ELF-1 (cell line): Measurements from ENCODE around the gene SRL.
"Not testable (repeated sequence)": the region's sequence is repeated elsewhere in the genome, so short reads cannot be mapped to it uniquely, and the experiment has no call there.

ENCODE experiments used
- DNase-seq: peaks from one replicate; pipeline ENCODE4 v3.0.0-alpha.2; 2016; ENCODE audit warnings: low read depth, low spot score

The SRL gene

DNA sequence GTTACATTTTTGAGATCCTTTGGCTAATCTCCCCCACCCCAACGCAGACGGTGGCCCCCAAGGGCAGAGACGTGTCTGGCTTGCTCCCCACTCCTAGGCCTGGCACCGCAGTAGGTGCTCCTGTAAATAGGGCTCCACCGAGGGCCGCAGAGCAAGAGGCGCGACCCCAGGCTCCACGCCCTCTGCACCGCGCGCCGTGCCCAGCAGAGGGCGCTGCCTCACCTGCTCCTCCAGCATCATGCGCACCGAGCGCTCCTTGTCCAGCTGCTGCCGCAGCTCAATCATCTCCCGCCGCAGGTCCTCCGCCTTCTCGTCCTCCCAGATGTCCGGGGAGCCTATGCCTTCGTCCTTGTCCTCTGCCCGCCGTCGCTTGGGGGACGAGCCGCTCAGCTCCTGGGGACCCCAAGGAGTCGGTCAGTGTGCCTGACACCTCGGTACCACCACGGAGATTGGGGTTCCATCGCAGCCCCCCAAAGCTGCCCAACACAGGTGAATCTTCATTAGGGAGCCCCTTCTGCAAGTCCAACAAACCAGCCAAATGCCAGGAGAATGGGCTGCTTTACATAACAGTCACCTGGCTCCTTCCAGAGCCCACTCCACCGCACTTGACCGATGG, 19.8 kb upstream of the SRL start:
- DNase-seq = peak; percentile 96

DNA sequence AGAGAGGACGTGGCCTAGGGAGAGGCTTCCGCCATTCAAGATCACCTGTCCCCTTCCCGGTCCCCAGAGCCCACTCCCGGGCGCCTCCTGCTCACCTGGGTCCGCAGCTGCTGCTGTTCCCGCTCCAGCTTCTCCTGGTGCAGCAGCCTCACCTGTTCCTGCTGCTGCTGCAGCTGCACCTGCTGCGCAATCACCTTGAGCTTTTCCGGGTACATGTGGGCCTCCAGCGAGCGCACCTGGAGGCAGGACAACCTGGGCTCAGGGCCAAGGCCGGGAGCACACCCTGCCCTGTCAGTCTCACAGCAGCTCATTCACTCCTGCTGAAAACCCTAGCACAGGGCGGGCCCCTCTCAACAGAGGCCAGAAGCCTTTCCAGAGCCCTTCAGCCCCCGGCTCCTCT, 18.5 kb upstream of the SRL start:
- no peak for DNase-seq

DNA sequence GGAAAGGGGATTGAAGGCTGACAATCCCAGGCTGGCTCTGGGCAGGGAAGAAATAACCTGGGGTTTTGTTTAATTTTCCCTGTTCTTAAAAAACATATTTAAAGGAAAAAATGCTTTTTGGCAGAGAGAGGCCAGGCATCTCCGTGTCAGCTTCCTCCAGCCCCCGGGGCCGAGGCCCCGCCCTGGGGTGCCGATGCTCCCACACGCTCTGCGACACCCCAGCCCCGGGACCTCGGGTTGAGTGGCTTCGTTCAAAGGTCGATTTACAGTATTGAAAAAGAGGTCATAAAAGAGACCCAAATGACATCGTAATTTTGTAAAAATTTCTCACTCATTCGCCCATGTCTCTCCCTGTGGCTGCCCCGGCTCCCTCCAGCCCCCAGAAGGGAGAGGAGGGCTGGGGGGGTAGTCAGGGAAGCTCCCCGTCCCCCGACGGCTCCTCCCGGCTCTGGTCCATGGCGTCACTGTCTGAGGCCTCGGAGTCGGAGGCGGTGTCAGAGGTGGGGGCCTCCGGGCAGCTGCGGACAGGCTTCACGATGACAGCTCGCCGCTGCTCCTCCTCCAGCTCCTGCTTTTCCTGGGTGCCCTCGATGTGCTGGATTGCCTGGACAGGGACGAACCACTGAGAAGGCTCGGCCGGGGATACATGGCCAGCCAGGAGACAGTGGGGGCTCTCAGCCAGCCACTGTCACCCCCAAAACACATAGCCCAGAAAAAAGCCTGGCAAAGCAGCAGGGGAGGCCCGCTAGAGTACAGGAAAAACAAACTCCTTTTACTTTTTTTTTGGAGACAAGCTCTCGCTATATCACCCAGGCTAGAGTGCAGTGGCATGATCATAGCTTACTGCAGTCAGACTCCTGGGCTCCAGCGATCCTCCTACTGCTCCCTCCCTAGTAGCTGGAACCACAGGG, 16.0 kb upstream of the SRL start:
- DNase-seq = no peak

DNA sequence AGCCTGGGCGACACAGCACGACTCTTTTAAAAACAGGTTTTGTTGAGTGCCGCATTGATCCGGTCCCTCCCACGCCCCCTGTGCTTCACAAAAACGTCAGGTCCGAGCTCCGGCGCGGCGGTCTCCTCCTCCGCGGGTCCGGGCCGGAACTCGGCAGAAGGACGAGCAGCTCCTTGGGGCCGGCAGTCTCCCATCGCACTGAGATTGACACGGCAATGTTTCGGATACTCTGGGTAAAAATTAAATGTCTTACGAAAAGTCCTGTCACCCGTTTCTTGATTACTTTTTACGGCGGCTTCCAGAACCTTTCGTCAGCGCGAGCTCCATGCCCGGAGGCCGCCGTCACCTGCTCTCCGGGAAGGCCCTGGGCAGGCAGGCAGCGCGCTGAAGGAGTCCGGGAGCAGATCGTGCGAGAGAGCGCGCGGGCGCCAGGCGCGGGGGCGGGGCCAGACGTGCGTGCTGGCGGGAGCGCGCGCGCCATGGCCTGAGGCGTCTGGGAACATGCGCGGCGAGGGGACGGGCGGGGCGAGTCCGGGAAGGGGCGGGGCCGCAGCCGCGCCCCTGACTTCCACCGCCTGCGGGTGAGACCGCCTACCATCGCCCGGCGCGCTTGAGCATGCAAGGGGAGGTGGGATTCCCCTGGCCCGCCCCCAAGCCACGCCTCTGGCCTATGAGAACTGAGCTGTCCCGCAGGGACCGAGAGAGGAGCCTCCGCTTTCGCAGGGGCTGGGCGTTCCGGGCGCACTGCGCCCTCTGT, 11.7 kb upstream of the SRL start:
- DNase-seq = peak; percentile 100

DNA sequence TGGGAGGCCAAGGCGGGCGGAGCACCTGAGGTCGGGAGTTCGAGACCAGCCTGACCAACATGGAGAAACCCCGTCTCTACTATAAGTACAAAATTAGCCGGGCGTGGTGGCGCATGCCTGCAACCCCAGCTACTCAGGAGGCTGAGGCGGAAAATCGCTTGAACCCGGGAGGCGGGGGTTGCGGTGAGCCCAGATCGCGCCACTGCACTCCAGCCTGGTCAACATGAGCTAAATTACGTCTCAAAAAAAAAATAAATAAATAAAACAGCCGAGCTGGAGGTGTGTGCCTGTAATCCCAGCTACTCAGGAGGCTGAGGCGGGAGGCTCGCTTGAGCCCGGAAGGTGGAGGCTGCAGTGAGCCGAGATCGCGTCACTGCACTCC, 11.1 kb upstream of the SRL start:
- not testable (repeated sequence) for DNase-seq

DNA sequence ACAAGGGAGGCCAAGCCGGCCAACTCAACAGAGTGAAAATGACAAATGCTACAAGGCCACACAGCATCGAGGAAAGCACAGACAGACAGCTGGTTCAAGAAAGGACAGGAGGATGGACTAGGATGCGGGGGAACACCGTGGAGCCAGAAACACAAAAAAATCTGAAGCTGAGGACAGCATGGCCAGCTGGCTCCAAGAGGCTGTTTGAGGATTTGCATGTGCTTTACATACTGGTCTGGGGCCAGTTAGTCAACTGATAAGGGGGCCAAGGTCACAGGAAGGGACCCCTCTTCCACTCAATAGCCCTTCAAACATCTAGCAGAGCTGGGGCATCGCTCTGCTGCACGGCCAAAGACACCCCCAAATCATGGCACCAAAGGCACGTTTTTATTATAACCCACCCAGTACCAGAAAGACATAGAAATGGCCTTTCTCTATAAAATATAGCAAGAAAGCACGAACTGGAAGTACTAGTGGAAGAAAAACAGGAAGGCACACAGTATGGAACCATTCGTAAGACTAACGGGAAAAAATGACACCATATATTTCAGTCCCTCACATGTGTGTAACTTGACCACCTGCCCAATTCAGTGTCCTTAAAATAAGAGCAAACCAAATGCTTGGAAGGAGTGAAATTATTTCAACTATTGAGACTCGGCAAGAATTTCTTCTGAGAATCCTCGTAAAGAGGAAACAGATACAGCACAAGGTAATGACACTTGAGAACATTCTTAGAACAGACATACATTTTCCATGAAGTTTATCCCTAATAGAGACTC, 7.8 kb upstream of the SRL start:
- DNase-seq = no peak

DNA sequence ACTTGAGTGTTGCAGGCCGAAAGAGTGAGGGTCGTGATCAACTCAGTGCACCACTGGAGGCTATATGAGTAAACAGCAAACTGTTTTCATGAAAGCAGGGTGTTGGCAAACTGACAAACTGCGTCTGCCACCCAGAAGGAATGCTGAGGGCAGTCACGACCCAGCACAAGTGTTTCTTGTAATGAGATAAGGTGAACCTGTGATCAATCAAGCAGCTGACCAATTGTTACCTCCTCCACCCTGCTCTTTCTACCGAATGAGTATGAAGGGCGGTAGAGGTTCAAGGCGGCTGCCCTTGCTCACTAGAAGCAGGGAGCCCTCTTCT, 5.5 kb upstream of the SRL start:
- no peak for DNase-seq

DNA sequence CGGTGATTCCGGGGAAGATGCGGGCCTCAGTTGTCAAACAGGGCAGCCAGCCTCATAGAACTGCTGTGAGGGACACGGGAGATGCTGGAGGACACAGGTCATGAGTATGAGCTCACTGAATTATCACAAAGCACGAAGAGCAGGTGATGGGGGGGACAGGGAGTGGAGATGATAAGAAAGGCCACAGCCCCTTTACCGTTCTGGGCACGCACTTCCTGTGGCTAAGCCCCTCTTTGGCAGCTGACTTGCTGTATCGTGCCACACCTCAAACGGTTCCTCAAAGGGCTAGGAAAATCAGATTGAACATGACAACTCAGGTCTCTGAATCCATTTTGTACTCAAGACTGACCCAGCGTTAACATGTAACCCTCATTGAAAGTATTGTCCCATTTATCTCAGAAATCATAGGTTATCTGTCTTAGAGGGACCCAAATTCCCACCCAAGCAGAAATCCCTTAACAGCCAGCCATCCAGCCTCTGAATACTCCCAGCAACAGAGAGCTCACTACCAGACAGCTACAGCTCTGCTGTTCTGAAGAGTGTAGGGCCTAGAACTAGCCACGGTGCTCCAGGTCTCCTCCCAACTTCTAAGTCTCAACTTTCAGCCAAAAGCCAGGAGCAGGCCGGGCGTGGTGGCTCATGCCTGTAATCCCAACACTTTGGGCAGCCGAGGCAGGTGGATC, 5.0 kb upstream of the SRL start:
- DNase-seq = no peak

DNA sequence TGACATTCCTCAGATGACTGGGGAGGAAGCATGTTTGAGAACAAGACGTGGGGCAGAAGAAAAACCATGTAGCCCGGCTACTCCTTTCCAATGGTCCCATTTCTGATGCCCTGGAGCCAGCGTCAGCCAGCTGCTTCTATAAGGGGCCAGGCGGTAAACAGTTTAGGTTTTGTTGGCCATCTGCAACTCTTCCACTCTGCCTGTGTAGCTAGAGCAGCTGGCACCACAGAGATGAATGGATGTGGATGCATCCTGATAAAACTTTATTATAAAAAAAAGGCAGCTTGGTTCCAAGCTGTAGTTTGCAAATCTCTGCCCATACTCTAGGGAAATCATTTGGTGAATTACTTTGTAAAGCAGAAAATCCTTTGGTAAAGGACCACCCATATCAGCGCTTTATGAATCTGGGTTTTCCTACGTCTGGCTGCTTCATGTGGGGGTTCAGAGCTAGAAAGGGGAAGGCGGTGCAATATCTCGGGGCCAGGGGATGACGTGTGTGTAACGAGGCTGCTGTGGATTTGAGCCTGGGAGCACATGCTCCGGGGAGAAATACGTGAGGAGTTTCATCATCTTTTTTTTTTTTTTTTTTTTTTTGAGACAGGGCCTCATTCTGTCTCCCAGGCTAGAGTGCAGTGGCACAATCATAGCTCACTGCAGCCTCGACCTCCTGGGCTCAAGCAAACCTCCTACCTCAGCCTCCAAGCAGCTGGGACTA, 3.4 kb upstream of the SRL start:
- no peak for DNase-seq

DNA sequence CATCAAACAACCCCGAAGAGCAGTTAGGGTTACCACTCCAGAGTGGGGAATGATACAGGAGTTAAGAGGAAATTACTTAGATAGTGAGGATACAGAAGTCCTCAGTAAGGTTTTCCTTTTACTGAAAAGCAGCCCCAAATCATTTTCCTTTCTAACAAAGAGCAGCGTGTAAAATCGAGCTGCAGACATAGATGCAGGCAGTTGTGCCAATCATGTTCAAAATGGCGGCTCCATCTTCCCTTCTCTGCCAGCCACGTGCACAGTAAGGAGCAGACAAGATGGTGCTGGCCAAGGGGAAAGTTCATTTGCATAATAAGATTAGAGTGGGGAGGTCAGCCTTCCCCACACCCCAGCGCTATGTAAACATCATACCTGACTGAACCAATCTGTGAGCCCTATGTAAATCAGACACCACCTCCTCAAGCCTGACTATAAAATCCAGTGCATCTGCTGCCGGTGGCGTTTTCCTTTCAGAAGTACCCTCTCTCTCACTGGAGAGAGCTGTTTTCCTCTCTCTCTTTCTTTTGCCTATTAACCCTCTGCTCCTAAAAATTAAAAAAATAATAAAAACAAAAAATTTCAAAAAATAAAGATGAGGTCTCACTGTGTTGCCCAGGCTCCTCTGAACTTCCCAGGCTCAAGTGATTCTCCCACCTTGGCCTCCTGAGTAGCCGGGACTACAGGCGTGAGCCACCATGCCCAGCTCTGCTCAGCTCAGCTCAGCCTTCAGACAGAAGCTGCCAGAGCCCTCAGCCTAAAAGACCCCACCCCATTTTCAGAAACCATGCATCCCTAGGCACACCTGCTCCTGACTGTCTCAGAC, 2.6 kb upstream of the SRL start:
- DNase-seq = peak; percentile 89

DNA sequence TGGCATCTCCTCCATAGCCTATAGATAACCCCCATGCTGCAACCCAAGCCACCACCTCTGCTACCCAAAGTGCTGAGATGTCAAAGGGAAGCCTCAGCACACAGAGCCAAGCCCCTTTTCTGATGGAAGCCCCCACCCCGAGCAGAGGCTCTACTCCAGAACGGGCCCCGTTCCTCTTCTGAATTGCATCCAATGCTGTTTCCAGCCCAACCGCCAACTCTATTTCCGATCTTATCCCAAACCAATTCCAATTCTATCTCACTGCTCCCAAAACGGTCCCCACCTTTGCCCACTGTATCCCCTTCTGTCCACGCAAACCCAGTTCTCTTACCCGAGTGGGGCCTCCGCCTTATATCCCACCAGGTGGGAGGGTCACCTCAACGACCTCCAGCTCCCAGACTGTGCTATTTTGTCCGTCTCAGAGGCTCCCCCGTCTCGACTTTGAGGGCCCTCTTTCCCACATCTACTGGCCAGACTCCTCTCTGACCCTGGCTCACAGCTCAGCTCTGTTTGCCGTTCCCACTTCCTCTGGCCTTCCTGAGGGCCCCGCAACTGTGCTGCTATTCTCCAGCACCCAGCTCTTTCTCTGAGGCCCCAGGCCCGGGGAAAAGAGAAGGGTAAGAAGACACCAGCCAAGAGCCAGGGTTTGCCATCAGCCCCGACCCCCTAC, 487 bp downstream of the SRL start:
- DNase-seq = no peak

DNA sequence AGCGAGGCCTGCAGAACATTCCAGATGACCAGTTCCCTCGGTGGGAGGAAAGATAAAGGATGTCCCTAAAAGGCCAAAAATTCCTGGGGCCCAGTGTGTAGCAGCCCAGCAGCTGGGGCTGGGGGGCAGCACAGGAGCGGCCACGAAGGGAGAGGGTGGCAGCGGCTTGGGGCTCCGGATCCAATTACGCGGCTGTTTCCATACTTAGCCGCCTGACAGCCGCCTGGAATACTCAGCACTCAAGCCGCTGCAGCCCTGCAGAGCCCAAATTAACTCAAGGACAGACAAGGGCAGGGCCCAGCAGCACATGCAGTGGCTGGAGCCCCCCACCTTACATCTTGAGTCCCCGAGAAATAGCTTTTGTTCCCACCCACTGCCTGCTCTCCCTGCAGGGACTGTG, 1.3 kb downstream of the SRL start:
- peak; percentile 27 for DNase-seq

DNA sequence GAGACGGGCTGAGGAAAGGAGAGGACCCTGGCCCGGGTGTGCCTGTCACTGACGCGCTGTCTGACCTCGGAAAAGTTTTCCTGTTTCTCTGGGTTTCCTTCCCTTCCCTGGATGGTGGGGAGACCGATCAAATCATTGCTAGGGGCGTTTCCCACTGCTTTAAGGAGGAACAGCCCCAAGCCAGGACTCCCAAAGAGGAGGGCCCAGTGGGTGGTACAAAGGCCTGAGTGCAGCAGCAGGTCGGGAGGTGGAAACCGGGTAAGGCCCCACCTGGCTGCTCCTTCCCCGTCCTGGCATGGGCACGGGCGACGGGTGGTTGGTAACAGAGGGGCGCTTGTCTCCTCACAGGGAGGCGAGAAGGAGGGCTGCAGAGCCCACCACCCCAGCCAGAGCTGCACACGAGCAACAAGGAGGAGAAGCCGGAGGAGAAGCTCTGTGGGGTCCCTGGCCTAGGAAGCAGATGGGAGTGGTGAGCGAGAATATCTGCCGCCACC, 2.2 kb downstream of the SRL start:
- DNase-seq = no peak

DNA sequence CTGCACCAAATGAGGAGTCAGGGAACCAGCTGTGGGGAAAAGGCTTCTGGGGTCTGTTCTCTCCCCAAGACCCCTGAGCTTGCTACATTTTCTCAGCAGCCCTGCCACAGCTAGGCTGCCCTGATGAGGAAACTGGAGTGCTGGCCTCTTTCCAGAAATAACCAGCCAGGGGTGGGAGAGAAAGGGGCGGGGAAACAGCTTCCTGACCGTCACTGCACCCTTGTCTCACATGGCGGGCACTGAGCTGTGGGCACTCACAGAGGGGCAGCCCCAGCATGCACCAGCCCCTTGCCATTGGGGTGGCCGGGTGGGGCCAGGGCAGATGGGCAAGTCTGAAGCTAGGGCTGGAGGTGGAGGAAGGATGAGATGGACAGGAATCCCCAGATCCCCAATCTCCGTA, 2.9 kb downstream of the SRL start:
- DNase-seq = no peak

DNA sequence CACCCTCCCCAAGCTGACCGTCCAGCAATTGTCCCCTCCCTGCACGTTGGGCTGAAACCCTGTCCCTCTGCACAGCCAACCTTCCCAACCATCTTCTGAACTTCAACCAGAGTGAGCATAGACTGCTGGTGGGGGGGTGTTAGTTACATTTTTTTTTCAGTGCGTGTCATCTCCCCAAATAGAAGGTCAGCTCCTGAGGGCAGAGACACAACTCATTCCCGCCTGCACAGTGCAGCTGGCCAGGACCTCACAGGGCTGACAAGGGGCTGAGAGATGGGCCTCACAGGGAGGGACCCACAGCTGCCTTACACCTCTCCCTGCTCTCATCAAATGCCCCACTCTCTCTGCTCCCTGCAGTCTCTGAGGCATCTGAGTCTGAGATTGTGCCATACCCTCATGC, 8.4 kb downstream of the SRL start:
- no peak for DNase-seq

DNA sequence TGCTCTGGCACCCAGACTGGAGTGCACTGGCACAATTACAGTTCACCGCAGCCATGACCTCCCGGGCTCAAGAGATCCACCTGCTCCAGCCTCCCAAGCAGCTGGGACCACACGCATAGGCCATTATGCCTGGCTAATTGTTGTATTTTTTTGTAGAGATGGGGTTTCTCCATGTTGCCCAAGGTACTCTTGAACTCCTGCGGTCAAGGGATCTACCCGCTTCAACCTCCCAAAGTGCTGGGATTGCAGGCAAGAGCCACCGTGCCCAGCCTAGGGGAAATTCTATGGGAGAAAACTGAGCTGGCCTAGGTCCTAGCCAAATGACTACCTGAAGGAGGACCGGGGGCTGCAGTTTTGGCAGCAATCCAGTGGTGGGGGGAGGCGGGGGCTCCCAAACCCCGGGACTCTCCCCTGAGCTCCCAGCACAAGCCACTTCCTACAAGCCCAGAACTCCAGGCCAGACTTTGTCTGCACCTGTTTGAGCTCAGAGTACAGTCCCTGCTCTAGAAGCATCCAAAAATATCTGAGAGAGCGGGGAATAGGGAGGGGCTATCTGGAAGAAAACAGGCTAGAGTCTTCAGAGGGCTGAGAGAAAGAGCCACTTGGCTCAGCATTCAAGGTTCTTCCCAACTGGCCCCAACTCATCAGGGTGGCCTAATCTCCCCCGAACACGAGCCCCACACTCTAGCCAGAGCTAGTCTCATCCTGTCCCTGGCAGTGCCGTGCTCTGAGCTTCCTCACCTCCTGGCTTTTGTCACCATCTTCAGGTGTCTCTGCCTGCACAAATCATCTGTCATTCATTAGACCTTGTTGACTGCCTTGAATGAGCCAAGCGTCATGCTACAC, 9.1 kb downstream of the SRL start:
- no peak for DNase-seq

DNA sequence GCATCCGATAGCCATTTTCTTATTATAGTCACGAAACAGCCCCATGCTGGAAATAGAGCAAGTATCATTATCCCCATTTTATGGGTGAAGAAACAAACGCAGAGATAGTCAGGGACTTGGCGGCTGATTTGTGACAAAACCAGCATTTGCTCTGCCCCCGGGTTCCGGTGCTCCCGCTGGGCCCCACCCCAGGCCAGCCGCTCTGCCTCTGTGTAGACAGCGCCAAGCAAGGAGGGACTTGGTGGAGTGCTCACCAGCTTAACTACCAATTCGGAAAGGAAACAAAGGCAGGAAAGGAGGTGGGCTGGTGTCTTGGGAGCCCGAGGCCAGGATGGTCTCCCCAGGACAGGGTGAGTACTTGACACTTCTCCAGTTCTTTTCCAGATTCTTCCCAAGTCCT, 10.0 kb downstream of the SRL start:
- DNase-seq = no peak

DNA sequence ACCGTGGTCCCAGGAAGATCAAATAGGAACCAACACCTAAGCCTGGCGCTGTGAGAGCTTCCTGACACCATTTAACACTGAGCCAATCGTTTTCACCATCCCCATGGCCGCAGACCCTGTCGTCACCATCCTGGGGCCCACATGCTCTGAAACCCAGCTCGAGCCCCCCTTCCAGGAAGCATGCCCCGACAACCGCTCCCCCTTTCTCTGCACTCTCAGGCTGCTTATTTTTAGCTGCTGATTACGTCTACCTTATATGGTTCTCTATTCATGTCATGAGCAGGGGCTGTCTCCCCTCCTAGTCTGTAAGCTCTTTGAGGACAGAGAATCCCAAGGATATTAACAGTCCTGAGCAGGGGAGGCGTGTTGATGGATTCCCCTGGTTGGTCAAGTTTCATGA, 10.5 kb downstream of the SRL start:
- no peak for DNase-seq
